WTC11 (cell line): ENCODE measurements around the gene ERC1. TPM values are rescaled to one million over a fixed set of nuclear protein-coding genes. Genes with fewer than 3 reads are reported as not detected.

Experiments used
- ATAC-seq: fragments of 200-7000 bp; cut with Tn5 transposase; 2 replicates; pipeline ENCODE4 v1.10.0; 2021; ENCODE audit warnings: mild to moderate bottlenecking, moderate library complexity
- CTCF ChIA-PET: fragments of 300-600 bp; sonication (Branson Sonifier 250); formaldehyde crosslinking; loops from one replicate; lab custom pipeline; 2021; ENCODE audit warnings: antibody characterized with exemption; lab: Charles Lee
- POLR2A ChIA-PET: fragments of 350-600 bp; sonication (Branson Sonifier 250); formaldehyde crosslinking; loops from one replicate; lab custom pipeline; 2021; ENCODE audit warnings: antibody characterized with exemption; lab: Charles Lee
- DNase-seq: peaks from one replicate; pipeline ENCODE4 v3.0.0; 2021; ENCODE audit warnings: low spot score
- H3K27ac Mint-ChIP-seq: 2 replicates; pipeline ENCODE4 v1.8.0; 2021; ENCODE audit warnings: mixed read lengths
- H3K27me3 Mint-ChIP-seq: 2 replicates; pipeline ENCODE4 v1.8.0; 2021; ENCODE audit warnings: low read depth, mild to moderate bottlenecking, moderate library complexity, mixed read lengths
- H3K36me3 Mint-ChIP-seq: 2 replicates; pipeline ENCODE4 v1.8.0; 2021; ENCODE audit warnings: mixed read lengths
- H3K4me1 Mint-ChIP-seq: 2 replicates; pipeline ENCODE4 v1.8.0; 2022; ENCODE audit warnings: mixed read lengths
- H3K4me3 Mint-ChIP-seq: 2 replicates; pipeline ENCODE4 v1.8.0; 2021; ENCODE audit warnings: mild to moderate bottlenecking, moderate library complexity, mixed read lengths
- H3K9me3 Mint-ChIP-seq: 2 replicates; pipeline ENCODE4 v1.8.0; 2021; ENCODE audit warnings: mixed read lengths
- CBFB ChIP-seq: sonication (generic); formaldehyde crosslinking; IDR thresholded peaks from 2 replicates; pipeline ENCODE4 v1.8.1; 2022; ENCODE audit warnings: mild to moderate bottlenecking, low read depth, missing genetic modification reagents
- CREB1 ChIP-seq: sonication (generic); formaldehyde crosslinking; IDR thresholded peaks from 2 replicates; pipeline ENCODE4 v1.8.0; 2023; ENCODE audit warnings: mild to moderate bottlenecking, missing genetic modification reagents
- FOXP1 ChIP-seq: sonication (generic); formaldehyde crosslinking; IDR thresholded peaks from 2 replicates; pipeline ENCODE4 v1.8.0; 2022; ENCODE audit warnings: missing genetic modification reagents, mild to moderate bottlenecking, moderate library complexity, borderline replicate concordance
- HMGA2 ChIP-seq: fragments of 250-450 bp; sonication (Bioruptor Pico); IDR thresholded peaks from 2 replicates; pipeline ENCODE4 v1.4.0; 2021; ENCODE audit warnings: mild to moderate bottlenecking, moderate library complexity
- JAZF1 ChIP-seq: fragments of 250-450 bp; sonication (Bioruptor Pico); IDR thresholded peaks from 2 replicates; pipeline ENCODE4 v1.9.0; 2021; ENCODE audit warnings: moderate library complexity, mild to moderate bottlenecking, inconsistent platforms
- NFYB ChIP-seq: sonication (generic); formaldehyde crosslinking; conservative IDR thresholded peaks from 2 replicates; pipeline ENCODE4 v1.8.0; 2022; ENCODE audit warnings: low read depth, missing genetic modification reagents
- NR3C1 ChIP-seq: sonication (generic); formaldehyde crosslinking; conservative IDR thresholded peaks from 2 replicates; pipeline ENCODE4 v1.8.1; 2023; ENCODE audit warnings: low read depth, mild to moderate bottlenecking, missing genetic modification reagents
- OVOL2 ChIP-seq: fragments of 250-450 bp; sonication (Bioruptor Pico); IDR thresholded peaks from 2 replicates; pipeline ENCODE4 v1.9.0; 2021; ENCODE audit warnings: mild to moderate bottlenecking, borderline replicate concordance
- PREB ChIP-seq: sonication (generic); formaldehyde crosslinking; IDR thresholded peaks from 2 replicates; pipeline ENCODE4 v1.8.1; 2022; ENCODE audit warnings: mild to moderate bottlenecking, missing genetic modification reagents, moderate library complexity, borderline replicate concordance
- SMAD3 ChIP-seq: sonication (generic); formaldehyde crosslinking; IDR thresholded peaks from 2 replicates; pipeline ENCODE4 v1.8.0; 2022; ENCODE audit warnings: missing genetic modification reagents, mild to moderate bottlenecking, borderline replicate concordance
- SP1 ChIP-seq: sonication (generic); formaldehyde crosslinking; conservative IDR thresholded peaks from 2 replicates; pipeline ENCODE4 v1.8.1; 2022; ENCODE audit warnings: missing genetic modification reagents
- USF1 ChIP-seq: sonication (generic); formaldehyde crosslinking; IDR thresholded peaks from 2 replicates; pipeline ENCODE4 v1.8.0; 2022; ENCODE audit warnings: mild to moderate bottlenecking, missing genetic modification reagents
- ZMAT4 ChIP-seq: fragments of 250-450 bp; sonication (Bioruptor Pico); IDR thresholded peaks from 2 replicates; pipeline ENCODE4 v1.9.0; 2021; ENCODE audit warnings: mild to moderate bottlenecking
- ZNF121 ChIP-seq: sonication (generic); formaldehyde crosslinking; IDR thresholded peaks from 2 replicates; pipeline ENCODE4 v1.8.0; 2023; ENCODE audit warnings: missing genetic modification reagents
- ZNF219 ChIP-seq: sonication (generic); formaldehyde crosslinking; IDR thresholded peaks from 2 replicates; pipeline ENCODE4 v1.8.0; 2023; ENCODE audit warnings: missing genetic modification reagents, mild to moderate bottlenecking, borderline replicate concordance
- ZNF263 ChIP-seq: sonication (generic); formaldehyde crosslinking; IDR thresholded peaks from 2 replicates; pipeline ENCODE4 v1.8.1; 2022; ENCODE audit warnings: low read depth, mild to moderate bottlenecking, moderate library complexity, missing genetic modification reagents
- ZNF425 ChIP-seq: fragments of 250-450 bp; sonication (Bioruptor Pico); conservative IDR thresholded peaks from 2 replicates; pipeline ENCODE4 v1.9.0; 2021; ENCODE audit warnings: mild to moderate bottlenecking
- ZNF671 ChIP-seq: fragments of 250-450 bp; sonication (Bioruptor Pico); IDR thresholded peaks from 2 replicates; pipeline ENCODE4 v1.8.0; 2021; ENCODE audit warnings: mild to moderate bottlenecking
- total RNA-seq: library from RNA; stranded (reverse); gene quantifications from 3 replicates; pipeline ENCODE4 v1.2.3, GENCODE V29; 2021
- TF ChIP-seq, protein P1 (sequence below): sonication (generic); formaldehyde crosslinking; conservative IDR thresholded peaks from 2 replicates; pipeline ENCODE4 v1.8.1; 2023; ENCODE audit warnings: mild to moderate bottlenecking, low read depth, missing genetic modification reagents, moderate library complexity
- TF ChIP-seq, protein P2 (sequence below): sonication (generic); formaldehyde crosslinking; IDR thresholded peaks from 2 replicates; pipeline ENCODE4 v1.8.0; 2023; ENCODE audit warnings: missing genetic modification reagents
- TF ChIP-seq, protein P3 (sequence below): fragments of 250-450 bp; sonication (Bioruptor Pico); IDR thresholded peaks from 2 replicates; pipeline ENCODE4 v2.1.2; 2022; ENCODE audit warnings: mild to moderate bottlenecking, moderate library complexity

The ERC1 gene
- total RNA-seq, 1 experiment from 2014 or later: 47.5 TPM

- TF ChIP-seq, protein P1, sequence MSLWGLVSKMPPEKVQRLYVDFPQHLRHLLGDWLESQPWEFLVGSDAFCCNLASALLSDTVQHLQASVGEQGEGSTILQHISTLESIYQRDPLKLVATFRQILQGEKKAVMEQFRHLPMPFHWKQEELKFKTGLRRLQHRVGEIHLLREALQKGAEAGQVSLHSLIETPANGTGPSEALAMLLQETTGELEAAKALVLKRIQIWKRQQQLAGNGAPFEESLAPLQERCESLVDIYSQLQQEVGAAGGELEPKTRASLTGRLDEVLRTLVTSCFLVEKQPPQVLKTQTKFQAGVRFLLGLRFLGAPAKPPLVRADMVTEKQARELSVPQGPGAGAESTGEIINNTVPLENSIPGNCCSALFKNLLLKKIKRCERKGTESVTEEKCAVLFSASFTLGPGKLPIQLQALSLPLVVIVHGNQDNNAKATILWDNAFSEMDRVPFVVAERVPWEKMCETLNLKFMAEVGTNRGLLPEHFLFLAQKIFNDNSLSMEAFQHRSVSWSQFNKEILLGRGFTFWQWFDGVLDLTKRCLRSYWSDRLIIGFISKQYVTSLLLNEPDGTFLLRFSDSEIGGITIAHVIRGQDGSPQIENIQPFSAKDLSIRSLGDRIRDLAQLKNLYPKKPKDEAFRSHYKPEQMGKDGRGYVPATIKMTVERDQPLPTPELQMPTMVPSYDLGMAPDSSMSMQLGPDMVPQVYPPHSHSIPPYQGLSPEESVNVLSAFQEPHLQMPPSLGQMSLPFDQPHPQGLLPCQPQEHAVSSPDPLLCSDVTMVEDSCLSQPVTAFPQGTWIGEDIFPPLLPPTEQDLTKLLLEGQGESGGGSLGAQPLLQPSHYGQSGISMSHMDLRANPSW (CRISPR knock-in tag): no peak
- TF ChIP-seq ZMAT4 (CRISPR knock-in tag): no peak
- TF ChIP-seq ZNF121: no peak
- no peak for TF ChIP-seq CREB1
- no peak for TF ChIP-seq ZNF263 (CRISPR knock-in tag)
- TF ChIP-seq PREB (CRISPR knock-in tag): no peak
- no peak for TF ChIP-seq USF1 (CRISPR knock-in tag)
- TF ChIP-seq HMGA2 (CRISPR knock-in tag): no peak
- TF ChIP-seq, protein P2, sequence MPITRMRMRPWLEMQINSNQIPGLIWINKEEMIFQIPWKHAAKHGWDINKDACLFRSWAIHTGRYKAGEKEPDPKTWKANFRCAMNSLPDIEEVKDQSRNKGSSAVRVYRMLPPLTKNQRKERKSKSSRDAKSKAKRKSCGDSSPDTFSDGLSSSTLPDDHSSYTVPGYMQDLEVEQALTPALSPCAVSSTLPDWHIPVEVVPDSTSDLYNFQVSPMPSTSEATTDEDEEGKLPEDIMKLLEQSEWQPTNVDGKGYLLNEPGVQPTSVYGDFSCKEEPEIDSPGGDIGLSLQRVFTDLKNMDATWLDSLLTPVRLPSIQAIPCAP (CRISPR knock-in tag): no peak
- no peak for TF ChIP-seq FOXP1 (CRISPR knock-in tag)
These were observed 524.0 kb downstream of the ERC1 start (continued) for GRCh38 chr12:1515010-1515409.

GRCh38 chr12:1515428-1515827 lies 524.4 kb downstream of the ERC1 start:
- no peaks in the 10 kb centered on the region for H3K36me3 Mint-ChIP-seq
- no peak overlapping the region for H3K4me3 Mint-ChIP-seq
- no peak for TF ChIP-seq PREB (CRISPR knock-in tag)
- TF ChIP-seq ZNF219 (CRISPR knock-in tag): no peak
- no peak for TF ChIP-seq JAZF1 (CRISPR knock-in tag)
- TF ChIP-seq, protein P3, sequence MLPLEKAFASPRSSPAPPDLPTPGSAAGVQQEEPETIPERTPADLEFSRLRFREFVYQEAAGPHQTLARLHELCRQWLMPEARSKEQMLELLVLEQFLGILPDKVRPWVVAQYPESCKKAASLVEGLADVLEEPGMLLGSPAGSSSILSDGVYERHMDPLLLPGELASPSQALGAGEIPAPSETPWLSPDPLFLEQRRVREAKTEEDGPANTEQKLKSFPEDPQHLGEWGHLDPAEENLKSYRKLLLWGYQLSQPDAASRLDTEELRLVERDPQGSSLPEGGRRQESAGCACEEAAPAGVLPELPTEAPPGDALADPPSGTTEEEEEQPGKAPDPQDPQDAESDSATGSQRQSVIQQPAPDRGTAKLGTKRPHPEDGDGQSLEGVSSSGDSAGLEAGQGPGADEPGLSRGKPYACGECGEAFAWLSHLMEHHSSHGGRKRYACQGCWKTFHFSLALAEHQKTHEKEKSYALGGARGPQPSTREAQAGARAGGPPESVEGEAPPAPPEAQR (CRISPR knock-in tag): no peak
- no peak for TF ChIP-seq NR3C1
- no peak for TF ChIP-seq ZNF121
- no peak for TF ChIP-seq NFYB
- no peak for TF ChIP-seq OVOL2
- TF ChIP-seq CBFB (CRISPR knock-in tag): no peak
- no peak for TF ChIP-seq USF1 (CRISPR knock-in tag)
- TF ChIP-seq ZNF425 (CRISPR knock-in tag): no peak
- TF ChIP-seq SMAD3 (CRISPR knock-in tag): no peak
- TF ChIP-seq SP1 (CRISPR knock-in tag): no peak
- TF ChIP-seq ZNF671 (CRISPR knock-in tag): no peak

More at GRCh38 chr12:1515428-1515827, 524.4 kb downstream of the ERC1 start:
- H3K4me1 Mint-ChIP-seq: peaks cover 12% of the 10 kb centered on the region
- POLR2A ChIA-PET: no interaction called here
- DNase-seq (no peak), ATAC-seq (no peak)
- no peak overlapping the region for H3K27ac Mint-ChIP-seq
- H3K27me3 Mint-ChIP-seq: no peaks in the 10 kb centered on the region; the same call in 1 of the 2 replicates
- CTCF ChIA-PET: no interaction called here
- H3K9me3 Mint-ChIP-seq: peaks cover 12% of the 10 kb centered on the region
